ENCODE data around the gene ARID4B. TPM values are rescaled to one million over a fixed set of nuclear protein-coding genes. Genes with fewer than 3 reads are reported as not detected.

ARID4B gene
- total RNA-seq, 1 experiment from 2014 or later = 28.3 TPM

GRCh38 chr1:235190431-235190830 lies 137.5 kb downstream of the ARID4B start:
- no TSS peak for BruUV-seq (replicated peaks)
- ATAC-seq (no peak), DNase-seq (ENCODE audit: low read depth, low spot score) (no peak)
- intact Hi-C loops (cut with micrococcal nuclease) = no loop called here
- Histone ChIP-seq H3K27me3 (ENCODE audit: insufficient read depth, low read length) (no peaks in the 10 kb centered on the region), H3K27ac (ENCODE audit: low read depth, low read length) (no peak overlapping the region), H3K9me3 (ENCODE audit: control insufficient read depth in 1 of 2, insufficient read depth in 1 of 2, low read depth in 1 of 2, low read length in 2 of 2) (no peaks in the 10 kb centered on the region), H4K20me1 (ENCODE audit: insufficient read depth) (no peaks in the 10 kb centered on the region), H3K79me2 (ENCODE audit: insufficient read depth, low read length) (peaks cover 2% of the 10 kb centered on the region), H3K36me3 (ENCODE audit: control insufficient read depth in 1 of 2, insufficient read depth in 2 of 2, low read length in 2 of 2) (peaks cover 12 to 13% of the 10 kb centered on the region in 2 experiments), H2AFZ (ENCODE audit: low read depth, low read length, poor library complexity, severe bottlenecking) (no peak overlapping the region), H3K4me3 (replicated peaks in 1 of 2; ENCODE audit: low read depth in 1 of 2, low read length in 2 of 2) (no peak overlapping the region), H3K9me2 (ENCODE audit: insufficient read depth) (no peaks in the 10 kb centered on the region), H3K4me2 (ENCODE audit: low read length) (no peak overlapping the region), H3K4me1 (ENCODE audit: control insufficient read depth in 1 of 2, insufficient read depth in 2 of 2, low read length in 2 of 2) (no peaks in the 10 kb centered on the region), H3K9ac (ENCODE audit: low read length) (no peak overlapping the region)
- no peak for TF ChIP-seq EZH2 (IDR thresholded peaks at IDR 0.05)
- no peak for TF ChIP-seq ATF3 (IDR thresholded peaks at IDR 0.05)
- TF ChIP-seq EZH2phosphoT487 (IDR thresholded peaks at IDR 0.05; ENCODE audit: borderline replicate concordance) = no peak
- TF ChIP-seq CTCF (IDR thresholded peaks at IDR 0.05 in 2 of 3, conservative IDR thresholded peaks at IDR 0.05 in 1 of 3; ENCODE audit: borderline replicate concordance in 1 of 3, insufficient read depth in 1 of 3, low read depth in 2 of 3, low read length in 2 of 3) = no peak
- no peak for TF ChIP-seq POLR2AphosphoS5 (IDR thresholded peaks at IDR 0.05; ENCODE audit: low read depth, low read length)
- TF ChIP-seq CEBPB (IDR thresholded peaks at IDR 0.05; ENCODE audit: low read depth) = no peak
- no peak for TF ChIP-seq ZBTB33 (IDR thresholded peaks at IDR 0.05; ENCODE audit: extremely low read depth, insufficient replicate concordance, low read length)
- TF ChIP-seq POLR2A (IDR thresholded peaks at IDR 0.05; ENCODE audit: borderline replicate concordance, extremely low read depth, insufficient read depth, insufficient read length) = no peak
- no peak for TF ChIP-seq FOSL1 (IDR thresholded peaks at IDR 0.05; ENCODE audit: low read depth)
- TF ChIP-seq TCF7L2 (IDR thresholded peaks at IDR 0.05; ENCODE audit: borderline replicate concordance, extremely low read depth, insufficient read depth, insufficient read length) = no peak
- no peak for TF ChIP-seq MAX (IDR thresholded peaks at IDR 0.05)
- no peak for TF ChIP-seq ZNF274 (IDR thresholded peaks at IDR 0.05; ENCODE audit: low read depth, low read length)
- no peak for TF ChIP-seq ELF1 (IDR thresholded peaks at IDR 0.05; ENCODE audit: borderline replicate concordance, low read depth)
- TF ChIP-seq RAD21 (IDR thresholded peaks at IDR 0.05; ENCODE audit: low read depth) = no peak
- TF ChIP-seq SRF (IDR thresholded peaks at IDR 0.05; ENCODE audit: low read depth) = no peak
- no peak for TF ChIP-seq SIN3A (IDR thresholded peaks at IDR 0.05; ENCODE audit: low read depth)
- no peak for TF ChIP-seq ZFX (IDR thresholded peaks at IDR 0.05)
- no peak for TF ChIP-seq REST (IDR thresholded peaks at IDR 0.05; ENCODE audit: low read depth)
- POLR2A ChIA-PET = no interaction called here
- RAD21 ChIA-PET (ENCODE audit: low non-redundant PET in 1 of 2, low total read pairs in 2 of 2, uncharacterized antibody in 2 of 2, unreplicated experiment in 2 of 2) = no interaction called here
- CTCF ChIA-PET = no interaction called here
